NCI-H146 (cell line): ENCODE results near the gene CEP43.

Experiments used
- DNase-seq: peaks from one replicate; lab custom pipeline; 2025; lab: John Stamatoyannopoulos, UW

CEP43 gene, protein sequence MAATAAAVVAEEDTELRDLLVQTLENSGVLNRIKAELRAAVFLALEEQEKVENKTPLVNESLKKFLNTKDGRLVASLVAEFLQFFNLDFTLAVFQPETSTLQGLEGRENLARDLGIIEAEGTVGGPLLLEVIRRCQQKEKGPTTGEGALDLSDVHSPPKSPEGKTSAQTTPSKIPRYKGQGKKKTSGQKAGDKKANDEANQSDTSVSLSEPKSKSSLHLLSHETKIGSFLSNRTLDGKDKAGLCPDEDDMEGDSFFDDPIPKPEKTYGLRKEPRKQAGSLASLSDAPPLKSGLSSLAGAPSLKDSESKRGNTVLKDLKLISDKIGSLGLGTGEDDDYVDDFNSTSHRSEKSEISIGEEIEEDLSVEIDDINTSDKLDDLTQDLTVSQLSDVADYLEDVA

DNA sequence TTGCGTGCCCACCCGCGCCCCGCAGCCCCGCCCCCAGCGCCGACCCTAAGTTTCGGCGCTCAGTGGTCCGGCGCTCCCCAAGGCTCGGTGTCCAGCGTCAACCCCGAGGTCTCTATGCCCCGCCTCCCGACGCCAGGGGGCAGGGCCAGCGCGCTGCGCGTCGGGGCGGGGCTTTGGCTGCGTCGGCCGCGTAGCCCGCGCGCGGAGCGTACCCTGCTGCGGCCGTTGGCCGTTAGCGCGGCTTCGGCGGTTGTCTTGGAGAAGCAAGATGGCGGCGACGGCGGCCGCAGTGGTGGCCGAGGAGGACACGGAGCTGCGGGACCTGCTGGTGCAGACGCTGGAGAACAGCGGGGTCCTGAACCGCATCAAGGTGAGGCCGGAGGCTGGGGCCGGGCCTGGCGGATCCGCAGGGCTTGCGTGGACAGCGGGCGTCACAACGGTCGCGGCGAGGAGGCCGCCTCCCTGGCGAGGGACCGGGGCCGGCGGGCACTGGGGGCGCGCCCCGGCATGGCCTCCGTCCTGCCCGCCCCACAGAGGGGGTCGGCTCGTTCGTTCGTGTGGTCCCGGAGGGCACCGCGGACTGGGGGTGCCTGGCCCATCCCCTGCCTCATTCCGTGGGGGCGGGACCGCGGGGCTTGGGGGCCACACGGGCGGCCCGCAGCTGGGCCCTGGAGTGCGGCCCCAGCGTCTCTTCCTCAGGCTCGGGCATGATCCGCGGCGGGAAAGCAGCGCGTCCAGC, at the start of gene CEP43:
Gene CEP43, plus strand, starts transcription at position 253 of the 739 bp plus-strand sequence. Its CDS starts 16 bp downstream, at position 269.
- peak; percentile 98 for DNase-seq

DNA sequence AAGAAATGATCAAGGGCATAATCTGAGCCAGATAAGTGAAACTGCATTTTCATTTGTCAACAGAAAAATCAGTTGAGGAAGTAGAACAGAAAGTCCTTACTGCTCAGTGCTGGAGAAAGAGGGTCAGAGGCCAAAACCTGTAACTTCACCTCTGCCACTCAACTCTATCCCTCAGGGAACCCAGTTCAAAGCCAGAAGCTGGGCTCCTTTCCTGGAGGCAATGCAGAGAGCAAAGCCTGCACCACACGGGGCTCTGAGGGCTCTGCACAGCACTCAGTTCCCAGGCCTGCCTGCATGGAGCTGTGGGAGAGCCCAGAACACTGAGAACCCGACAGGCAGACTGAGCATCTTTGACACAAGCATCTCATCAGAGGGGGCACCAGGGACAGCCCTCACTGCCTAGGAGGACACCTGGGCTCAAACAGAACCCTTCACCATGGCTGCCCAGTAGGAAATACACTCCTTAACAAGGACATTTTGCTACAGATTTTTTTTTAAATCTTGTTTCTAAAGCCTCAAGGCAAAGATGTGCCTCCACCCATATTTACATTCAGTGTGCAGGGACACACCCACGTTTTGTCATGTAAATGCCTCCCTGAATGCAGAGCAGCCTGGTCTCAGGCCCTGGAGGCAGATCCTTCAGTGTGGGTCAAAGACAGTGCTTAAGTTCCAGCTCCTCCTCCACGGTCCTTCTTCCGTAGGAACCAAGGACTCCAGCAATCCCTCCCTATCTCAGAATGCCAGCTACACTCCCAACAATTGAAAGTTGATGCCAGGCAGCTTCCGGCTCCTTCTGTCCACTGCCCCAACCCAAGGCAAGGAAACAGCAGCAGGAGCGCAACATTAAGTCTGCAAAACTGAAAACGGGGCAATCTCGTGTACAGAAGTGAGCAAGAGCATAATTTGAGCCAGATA, 49.4 kb upstream of the CEP43 start:
- no peak for DNase-seq

DNA sequence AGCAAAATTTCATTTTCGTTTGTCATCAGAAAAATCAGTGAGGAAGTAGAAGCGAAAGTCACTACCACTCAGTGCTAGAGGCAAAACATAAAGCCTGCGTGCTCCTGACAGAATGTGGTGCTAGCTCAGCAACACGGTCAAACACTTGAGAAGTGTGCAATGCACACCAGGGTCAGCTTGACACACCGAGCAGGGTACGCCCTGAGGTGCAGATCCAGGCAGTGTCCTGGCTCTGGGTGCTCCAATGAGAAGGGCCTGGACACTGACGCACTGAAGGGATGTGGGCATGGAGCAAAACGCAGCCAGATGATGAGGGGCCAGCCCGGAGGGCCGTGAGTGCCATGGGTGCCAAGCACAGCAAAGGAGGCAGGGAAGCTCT, 48.8 kb upstream of the CEP43 start:
- no peak for DNase-seq

DNA sequence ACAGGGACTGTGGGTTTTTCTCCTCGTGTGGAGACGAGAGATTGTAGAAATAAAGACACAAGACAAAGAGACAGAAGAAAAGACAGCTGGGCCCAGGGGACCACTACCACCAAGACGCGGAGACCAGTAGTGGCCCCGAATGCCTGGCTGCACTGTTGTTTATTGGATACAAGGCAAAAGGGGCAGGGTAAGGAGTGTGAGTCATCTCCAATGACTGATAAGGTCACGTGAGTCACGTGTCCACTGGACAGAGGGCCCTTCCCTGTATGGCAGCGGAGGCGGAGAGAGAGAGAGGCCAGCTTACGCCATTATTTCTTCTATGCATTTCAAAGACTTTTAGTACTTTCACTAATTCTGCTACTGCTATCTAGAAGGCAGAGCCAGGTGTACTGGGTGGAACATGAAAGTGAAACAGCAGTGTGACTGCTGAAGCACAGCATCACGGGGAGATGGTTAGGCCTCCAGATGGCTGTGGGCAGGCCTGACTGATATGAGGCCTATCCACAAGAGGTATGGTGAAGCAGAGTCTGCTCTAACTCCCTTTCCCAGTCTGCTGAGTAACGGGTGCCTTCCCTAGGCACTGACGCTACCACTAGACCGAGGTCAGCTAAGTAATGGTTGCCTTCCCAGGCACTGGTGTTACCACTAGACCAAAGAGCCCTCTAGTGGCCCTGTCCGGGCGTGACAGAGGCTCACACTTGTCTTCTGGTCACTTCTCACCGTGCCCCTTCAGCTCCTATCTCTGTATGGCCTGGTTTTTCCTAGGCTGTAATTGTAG, 48.1 kb upstream of the CEP43 start:
- DNase-seq = peak; percentile 67

DNA sequence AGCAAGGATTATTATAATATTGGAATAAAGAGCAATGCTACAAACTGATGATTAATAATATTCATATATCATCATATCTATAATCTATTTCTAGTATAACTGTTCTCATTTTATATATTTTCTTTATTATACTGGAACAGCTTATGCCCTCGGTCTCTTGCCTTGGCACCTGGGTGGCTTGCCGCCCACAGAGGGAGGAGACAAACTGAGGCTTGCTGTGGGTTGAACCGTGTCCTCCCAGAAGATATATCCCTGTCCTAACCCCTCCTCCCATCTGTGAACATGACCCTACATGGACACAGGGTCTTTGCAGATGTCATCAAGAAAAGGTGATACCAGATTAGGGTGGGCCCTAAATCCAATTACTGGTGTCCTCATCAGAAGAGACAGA, 47.5 kb upstream of the CEP43 start:
- DNase-seq = no peak

DNA sequence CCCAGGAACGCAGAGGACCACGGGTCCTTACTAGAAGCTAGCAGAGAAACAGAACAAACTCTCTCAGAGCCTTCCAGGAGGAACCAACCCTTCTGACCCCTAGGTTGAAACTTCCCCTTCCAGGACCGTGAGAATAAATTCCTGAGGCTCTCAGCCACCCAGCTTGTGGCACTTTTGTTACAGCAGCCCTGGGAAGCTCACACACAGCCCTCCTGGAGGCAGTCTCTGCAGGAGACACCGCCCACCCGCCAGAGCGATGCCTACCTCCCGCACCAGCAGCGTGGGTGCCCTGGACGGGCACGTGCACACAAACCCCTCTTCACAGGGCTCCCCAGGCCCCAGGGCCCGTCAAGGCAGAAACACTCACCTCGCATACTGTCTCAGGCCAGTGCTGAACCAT, 47.1 kb upstream of the CEP43 start:
- no peak for DNase-seq

DNA sequence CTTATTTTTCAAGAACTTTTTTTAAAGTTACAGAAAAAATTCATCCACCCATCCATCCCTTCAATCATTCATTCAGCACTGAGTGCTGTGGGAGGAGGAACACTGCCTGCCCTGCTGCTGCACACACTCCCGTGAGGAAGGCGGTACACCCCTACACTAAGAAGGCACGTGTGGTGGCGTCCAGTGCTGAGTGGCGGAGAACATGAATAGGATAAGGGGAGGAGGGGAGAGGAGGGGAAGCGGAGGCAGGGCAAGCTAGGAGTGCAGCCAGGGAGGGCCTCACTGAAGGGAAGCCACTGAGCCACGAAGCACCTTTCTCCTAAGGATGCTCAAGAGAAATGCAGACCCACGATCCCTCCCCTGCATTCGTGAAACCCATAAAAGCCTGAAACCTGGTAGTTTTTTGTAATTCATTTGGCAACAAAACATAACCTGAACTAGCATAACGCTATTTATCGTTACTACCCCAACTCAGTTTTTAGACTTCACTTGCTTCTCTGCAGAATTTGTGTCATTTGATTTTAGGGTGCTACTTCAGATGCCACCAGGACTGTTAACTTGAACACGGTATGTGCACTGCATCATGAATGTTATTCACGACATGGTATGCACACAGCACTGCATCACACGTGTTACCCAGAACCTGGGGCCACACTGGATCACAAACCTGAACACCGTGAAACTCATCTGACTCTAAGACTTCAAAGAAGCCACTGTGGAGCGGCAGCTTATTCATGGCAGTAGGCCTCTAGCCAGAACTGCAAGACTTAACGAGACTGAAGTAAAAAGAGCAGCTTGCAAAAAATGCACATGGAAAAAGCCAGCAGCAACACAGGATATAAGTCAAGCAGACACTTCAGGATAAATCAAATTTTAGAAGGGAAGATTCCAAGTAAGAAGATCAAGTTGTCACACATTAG, 46.4 kb upstream of the CEP43 start:
- DNase-seq = no peak

DNA sequence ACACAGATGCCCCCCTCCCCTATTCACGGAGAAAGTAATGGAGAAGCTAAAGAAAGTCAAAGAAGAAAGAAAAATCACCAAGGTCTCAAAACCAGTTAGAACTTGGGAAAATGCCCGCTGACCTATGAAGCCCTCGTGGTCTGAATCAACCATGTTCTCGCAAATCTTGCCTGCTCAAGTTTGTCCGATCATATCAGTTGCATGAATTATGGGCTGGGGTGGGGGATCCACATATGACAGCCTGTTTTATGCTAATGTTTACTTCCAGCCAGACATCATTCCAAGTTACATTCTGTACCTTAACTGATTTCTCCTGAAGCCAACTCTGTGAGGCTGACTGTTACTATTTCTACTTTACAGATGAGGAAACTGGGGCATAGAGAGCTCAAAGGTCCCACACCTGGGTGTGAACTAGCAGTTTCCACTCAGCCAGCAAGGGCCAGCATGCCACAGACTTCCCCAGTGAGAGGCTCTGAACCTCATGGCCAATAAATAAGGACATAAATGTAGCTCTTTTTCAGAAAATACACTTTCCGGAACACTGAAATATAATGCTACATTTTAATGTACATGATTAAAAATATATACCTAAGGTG, 45.0 kb upstream of the CEP43 start:
- DNase-seq = no peak

DNA sequence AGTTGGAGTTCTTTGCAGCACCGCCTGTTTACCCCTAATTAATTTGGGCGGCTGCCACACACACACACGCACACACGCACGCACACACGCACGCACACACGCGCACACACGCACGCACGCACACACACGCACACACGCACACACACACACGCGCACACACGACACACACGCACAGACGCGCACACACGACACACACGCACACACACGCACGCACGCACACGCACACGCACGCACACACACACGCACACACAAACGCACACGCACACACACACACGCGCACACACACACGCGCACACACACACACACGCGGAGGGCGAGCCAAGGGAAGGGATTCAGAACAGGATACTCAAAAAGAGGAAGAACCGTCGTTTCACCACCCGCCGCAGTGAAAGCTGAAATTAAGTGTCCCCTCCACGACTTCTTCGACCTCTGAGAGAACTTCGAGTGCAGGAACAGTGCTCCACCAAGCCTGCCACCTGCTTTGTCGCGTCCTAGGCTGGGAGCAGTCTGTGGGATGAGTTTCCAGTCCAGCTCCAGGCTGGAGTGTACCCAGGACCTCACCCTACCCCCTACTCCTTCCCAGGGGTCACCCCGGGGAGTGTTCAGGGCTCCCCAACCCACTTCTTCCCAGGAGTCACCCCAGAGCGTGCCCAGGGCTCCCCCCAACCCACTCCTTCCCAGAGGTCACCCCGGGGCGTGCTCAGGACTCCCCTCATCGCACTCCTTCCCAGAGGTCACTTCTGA, 43.9 kb upstream of the CEP43 start:
- DNase-seq = no peak

DNA sequence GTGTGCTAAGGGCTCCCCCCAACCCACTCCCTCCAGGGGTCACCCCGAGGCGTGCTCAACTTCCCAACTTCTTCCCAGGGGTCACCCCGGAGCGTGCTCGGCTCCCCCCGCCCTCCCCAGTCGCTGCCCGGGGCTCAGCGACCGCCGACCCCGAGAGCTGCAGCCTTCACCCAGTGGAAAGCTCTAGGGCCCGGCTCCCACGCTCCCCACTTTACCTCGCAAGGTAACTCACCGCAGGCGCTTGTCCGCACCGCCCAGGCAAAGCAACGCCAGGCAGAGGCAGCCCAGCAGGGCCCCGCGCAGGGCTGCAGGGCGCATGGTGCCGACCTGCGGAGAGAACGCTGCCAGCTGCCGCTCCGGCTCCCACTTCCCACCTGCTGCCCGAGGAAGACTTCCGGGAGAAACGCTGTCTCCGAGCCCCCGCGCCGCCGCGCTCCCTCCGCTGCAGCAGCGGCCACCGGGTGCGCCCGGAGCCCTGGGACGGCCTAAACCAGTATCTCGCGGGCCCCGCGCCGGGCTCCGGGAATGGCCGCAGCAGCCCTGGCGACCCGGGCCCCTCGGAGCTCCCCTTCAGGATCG, 43.2 kb upstream of the CEP43 start:
- DNase-seq = peak; percentile 88

DNA sequence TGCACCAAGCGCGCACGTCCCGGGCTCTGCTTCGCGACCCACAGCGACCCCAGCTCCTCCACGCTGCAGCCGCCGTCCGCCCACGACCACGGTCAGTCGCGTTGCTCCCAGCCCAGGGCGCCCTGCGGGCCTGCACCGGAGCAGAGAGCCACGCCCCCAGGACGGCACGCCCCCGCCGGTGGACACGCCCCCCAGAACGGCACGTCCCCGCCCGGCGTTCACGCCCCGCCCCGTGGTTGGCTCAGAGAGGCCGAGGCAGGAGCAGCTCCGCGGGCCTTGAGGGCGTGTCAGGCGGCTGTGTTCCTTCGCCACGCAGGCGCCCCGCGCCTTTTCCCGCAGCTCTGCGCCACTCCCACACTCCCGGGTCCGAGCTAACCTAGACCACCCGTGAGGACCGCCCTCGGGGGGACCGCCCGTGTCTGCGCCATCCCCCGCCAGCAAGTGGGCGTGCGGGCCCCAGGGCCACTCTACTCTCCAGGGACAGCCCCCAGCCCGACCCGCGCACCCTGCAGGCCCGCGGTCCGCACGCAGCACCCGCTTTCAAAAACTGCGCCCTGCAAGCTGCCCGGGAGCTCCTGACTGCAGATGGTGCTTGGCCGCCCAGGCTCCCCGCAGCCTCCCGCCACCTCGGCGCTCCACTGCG, 42.6 kb upstream of the CEP43 start, which contains the start of gene RNASET2:
Gene RNASET2, minus strand, starts transcription at position 107 of the 643 bp plus-strand sequence. CDS start 368 bp downstream, outside the sequence.
- DNase-seq = peak; percentile 96

DNA sequence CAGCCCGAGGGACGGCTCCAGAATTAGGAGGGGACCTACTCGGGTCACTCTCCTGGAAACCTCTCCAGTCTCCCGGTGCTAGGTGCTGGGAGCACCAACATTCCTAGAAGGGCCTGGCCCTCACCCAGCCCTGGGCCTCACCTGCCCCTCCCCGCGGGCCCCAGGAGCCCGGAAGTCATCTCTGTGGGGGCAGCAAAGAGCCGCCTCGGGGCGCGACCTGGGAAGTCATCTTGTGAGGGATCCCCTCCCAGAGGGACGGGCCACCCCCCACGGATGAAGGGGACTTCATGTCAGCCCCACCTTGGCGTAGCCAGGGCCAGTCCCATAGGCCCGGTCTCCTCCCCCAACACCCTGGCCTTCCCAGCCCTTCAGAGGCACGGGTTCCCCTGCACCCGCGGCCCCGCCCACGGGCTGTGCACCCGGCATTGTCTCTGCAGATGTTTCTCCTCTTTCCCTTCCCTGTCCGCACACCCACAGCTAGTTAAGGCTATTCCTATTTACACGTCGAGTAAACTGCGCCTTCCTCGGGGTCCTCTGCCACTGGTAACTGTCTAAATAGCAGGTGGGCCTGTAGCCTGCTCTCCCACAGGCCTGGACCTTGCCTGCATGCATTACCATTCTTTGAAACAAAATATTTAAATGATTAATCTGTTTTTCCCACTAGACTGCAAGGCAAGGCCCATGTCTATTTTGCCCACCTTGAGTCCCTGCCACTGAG, 42.0 kb upstream of the CEP43 start:
- peak; percentile 89 for DNase-seq

DNA sequence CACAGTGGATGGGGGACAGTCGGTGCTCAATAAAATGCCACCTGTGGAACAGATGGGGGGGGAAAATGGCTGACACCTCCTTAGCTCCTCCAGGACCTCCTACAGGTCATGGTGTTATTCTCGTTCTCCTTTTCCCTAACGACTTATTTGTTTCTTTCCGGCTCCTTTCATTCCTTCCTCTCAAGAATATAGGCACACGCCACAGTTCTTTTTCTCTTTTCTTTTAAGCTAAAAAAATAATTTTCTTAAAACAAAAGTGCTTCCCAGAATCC, 41.5 kb upstream of the CEP43 start:
- peak; percentile 27 for DNase-seq

DNA sequence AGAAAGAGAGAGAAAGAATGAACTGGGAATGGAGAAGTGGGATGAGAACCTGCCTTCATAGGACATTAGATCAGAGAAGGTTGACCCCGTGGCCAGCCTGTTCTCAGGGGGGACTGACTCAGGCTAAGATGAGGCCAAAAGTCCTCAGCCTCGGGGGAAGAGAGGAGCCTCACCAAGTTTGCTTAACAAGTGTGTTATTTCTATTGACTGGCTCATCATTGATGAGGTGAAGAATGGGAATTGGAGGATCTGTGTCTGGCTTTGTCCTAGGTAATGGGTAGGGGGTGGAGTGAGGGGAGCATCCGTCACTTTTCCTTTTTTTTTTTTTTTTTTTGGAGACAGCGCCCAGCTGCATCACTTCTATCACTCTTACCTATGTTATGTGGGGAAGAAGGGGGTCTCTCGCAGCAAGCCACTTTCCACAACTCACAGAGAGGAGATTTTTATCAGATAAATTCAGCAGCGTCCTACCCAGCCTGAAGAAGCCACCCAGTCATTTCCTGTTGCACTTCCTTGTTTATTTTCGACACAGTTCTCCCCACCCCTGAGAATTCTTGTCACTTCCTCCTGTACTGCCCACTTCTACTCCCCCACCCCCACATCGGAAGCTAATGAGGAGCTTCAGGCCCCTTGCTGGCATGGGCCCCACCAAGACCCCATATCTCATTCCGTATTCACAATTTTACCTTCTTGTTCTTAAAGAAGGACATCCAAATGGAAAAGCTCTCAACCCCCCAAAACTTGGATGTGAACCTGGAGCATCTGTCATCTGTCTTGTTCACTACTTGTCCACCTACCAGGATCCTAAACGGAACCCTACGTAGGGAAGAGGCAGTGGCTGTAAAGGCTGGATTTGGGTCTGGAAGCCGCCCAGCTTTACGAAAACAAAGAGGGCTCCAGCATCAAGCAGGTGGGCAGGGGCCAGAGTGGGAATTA, 40.0 kb upstream of the CEP43 start:
- DNase-seq = no peak

DNA sequence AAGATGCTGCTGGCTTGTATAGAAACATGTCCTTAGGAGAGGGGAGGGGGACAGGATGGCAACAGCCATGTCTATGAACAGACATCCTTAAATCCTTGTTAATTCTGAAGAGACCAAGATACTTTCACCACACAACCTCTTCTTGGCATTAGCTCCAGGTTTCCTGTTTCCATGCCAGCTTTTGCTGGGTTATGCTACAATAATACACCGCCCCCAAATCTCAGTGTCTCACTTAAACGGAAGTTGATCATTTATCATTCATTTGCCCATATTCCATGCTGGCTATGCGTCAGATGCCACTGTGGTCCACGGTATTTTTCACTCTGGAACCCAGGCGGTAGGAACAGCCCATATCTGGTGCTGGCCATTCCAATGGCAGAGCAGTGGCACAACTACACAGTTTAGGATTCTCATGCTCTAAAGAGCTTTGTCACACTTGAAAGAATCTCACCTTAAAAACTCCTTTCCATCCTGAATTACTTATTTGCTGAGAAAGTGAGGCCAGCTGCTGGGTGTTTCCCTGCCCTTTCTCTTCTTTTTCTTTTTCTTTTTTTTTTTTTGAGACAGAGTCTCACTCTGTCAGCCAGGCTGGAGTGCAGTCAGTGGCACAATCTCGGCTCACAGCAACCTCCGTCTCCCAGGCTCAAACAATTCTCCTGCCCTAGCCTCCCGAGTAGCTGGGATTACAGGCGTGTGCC, 39.1 kb upstream of the CEP43 start:
- DNase-seq = no peak

DNA sequence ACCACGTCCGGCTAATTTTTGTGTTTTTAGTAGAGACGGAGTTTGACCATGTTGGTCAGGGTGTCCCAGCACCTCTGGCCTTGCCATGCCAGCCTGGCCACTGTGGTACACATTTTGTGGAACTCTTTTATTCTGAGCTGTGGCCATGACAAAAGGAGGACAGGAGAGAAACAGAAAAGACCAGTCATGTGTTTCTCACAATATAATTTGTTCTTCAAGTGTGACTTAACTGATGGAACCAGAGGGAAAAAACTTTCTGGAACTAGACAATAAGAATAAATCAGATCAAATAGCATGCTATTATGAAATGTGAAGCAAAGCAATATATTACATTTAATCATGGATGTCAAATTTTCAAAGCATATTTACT, 38.6 kb upstream of the CEP43 start:
- no peak for DNase-seq
